HL-60 (cell line): ENCODE results near the gene SLC7A14.

Experiments used
- GABPA ChIP-seq: IDR thresholded peaks from 2 replicates; pipeline ENCODE4 v1.6.1; 2012; ENCODE audit warnings: low read depth
- POLR2AphosphoS5 ChIP-seq: IDR thresholded peaks from 2 replicates; pipeline ENCODE4 v1.6.1; 2012; ENCODE audit warnings: low read depth
- TF ChIP-seq, protein P1 (sequence below): IDR thresholded peaks from one replicate; pipeline ENCODE4 v1.5.1; 2011; ENCODE audit warnings: low read length, control low read depth, inconsistent platforms; ENCODE audit not compliant: insufficient read depth
- TF ChIP-seq, protein P2 (sequence below): IDR thresholded peaks from 2 replicates; pipeline ENCODE4 v1.6.1; 2012; ENCODE audit warnings: low read depth; ENCODE audit not compliant: insufficient replicate concordance

DNA sequence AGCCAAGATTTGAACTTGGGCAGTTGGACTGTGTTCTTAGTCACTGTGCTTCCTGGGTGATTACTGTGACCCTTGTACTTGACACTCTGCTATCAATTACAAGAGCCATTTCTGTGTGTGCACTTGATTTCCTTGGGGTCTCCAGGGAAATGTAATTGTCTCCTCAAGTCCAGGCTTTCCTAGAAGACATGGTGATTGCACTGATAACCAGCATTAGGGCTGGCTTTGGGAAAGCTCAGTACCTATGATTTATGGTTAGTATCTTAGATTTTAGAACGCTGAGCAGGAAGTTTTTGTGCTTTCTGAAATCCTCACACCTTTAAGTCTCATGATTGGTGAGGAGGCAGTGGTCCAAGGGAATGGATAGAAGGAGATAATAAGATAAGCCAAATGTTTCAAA lies 168.8 kb downstream of the SLC7A14 start:
- TF ChIP-seq, protein P1, sequence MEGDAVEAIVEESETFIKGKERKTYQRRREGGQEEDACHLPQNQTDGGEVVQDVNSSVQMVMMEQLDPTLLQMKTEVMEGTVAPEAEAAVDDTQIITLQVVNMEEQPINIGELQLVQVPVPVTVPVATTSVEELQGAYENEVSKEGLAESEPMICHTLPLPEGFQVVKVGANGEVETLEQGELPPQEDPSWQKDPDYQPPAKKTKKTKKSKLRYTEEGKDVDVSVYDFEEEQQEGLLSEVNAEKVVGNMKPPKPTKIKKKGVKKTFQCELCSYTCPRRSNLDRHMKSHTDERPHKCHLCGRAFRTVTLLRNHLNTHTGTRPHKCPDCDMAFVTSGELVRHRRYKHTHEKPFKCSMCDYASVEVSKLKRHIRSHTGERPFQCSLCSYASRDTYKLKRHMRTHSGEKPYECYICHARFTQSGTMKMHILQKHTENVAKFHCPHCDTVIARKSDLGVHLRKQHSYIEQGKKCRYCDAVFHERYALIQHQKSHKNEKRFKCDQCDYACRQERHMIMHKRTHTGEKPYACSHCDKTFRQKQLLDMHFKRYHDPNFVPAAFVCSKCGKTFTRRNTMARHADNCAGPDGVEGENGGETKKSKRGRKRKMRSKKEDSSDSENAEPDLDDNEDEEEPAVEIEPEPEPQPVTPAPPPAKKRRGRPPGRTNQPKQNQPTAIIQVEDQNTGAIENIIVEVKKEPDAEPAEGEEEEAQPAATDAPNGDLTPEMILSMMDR, result no peak
- TF ChIP-seq, protein P2, sequence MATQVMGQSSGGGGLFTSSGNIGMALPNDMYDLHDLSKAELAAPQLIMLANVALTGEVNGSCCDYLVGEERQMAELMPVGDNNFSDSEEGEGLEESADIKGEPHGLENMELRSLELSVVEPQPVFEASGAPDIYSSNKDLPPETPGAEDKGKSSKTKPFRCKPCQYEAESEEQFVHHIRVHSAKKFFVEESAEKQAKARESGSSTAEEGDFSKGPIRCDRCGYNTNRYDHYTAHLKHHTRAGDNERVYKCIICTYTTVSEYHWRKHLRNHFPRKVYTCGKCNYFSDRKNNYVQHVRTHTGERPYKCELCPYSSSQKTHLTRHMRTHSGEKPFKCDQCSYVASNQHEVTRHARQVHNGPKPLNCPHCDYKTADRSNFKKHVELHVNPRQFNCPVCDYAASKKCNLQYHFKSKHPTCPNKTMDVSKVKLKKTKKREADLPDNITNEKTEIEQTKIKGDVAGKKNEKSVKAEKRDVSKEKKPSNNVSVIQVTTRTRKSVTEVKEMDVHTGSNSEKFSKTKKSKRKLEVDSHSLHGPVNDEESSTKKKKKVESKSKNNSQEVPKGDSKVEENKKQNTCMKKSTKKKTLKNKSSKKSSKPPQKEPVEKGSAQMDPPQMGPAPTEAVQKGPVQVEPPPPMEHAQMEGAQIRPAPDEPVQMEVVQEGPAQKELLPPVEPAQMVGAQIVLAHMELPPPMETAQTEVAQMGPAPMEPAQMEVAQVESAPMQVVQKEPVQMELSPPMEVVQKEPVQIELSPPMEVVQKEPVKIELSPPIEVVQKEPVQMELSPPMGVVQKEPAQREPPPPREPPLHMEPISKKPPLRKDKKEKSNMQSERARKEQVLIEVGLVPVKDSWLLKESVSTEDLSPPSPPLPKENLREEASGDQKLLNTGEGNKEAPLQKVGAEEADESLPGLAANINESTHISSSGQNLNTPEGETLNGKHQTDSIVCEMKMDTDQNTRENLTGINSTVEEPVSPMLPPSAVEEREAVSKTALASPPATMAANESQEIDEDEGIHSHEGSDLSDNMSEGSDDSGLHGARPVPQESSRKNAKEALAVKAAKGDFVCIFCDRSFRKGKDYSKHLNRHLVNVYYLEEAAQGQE, result no peak
- TF ChIP-seq POLR2AphosphoS5 (no peak), GABPA (no peak)
